OCI-LY3 (cell line): ENCODE data around the gene ZNF608.

Experiments used
- H2AFZ ChIP-seq: fragments of 200-600, 300-600 bp; shearing (Covaris generic); 2 replicates; pipeline ENCODE4 v1.6.0; 2014; ENCODE audit warnings: antibody characterized with exemption, low read depth, low read length
- H3K27ac ChIP-seq: fragments of 200-600, 300-600 bp; sonication (generic); 2 replicates; pipeline ENCODE4 v1.5.1; 2014; ENCODE audit warnings: mild to moderate bottlenecking, low read length, moderate library complexity, mixed read lengths
- H3K27me3 ChIP-seq: fragments of 200-600, 300-600 bp; sonication (generic); 2 replicates; pipeline ENCODE4 v1.6.1; 2014; ENCODE audit warnings: low read depth, low read length, mixed read lengths
- H3K36me3 ChIP-seq: fragments of 200-600, 300-600 bp; sonication (generic); replicated peaks from 2 replicates; pipeline ENCODE3; 2014; ENCODE audit warnings: low read depth, low read length, mixed read lengths
- H3K4me1 ChIP-seq: fragments of 300-600, 200-600 bp; sonication (generic); 2 replicates; pipeline ENCODE4 v1.6.1; 2014; ENCODE audit warnings: low read length, mixed read lengths
- H3K4me2 ChIP-seq: fragments of 200-600, 300-600 bp; sonication (generic); 2 replicates; pipeline ENCODE4 v1.6.1; 2014; ENCODE audit warnings: low read length, mixed read lengths
- H3K4me3 ChIP-seq: fragments of 300-600, 200-600 bp; sonication (generic); 2 replicates; pipeline ENCODE4 v1.5.1; 2014; ENCODE audit warnings: antibody characterized with exemption, mild to moderate bottlenecking, low read length, moderate library complexity
- H3K79me2 ChIP-seq: fragments of 300-600, 200-600 bp; shearing (Covaris generic); 2 replicates; pipeline ENCODE4 v1.6.1; 2014; ENCODE audit warnings: mild to moderate bottlenecking, low read length, mixed read lengths
- H3K9ac ChIP-seq: fragments of 300-600, 200-600 bp; shearing (Covaris generic); 2 replicates; pipeline ENCODE4 v1.6.0; 2014; ENCODE audit warnings: mild to moderate bottlenecking, low read length, moderate library complexity
- H3K9me3 ChIP-seq: fragments of 200-600, 300-600 bp; shearing (Covaris generic); 2 replicates; pipeline ENCODE4 v1.6.1; 2014; ENCODE audit warnings: low read length, mixed read lengths; ENCODE audit not compliant: insufficient read depth
- H4K20me1 ChIP-seq: fragments of 200-600, 300-600 bp; sonication (generic); 2 replicates; pipeline ENCODE4 v1.6.1; 2016; ENCODE audit warnings: low read length, mixed read lengths; ENCODE audit not compliant: insufficient read depth
- EZH2phosphoT487 ChIP-seq: fragments of 200-600 bp; shearing (Covaris generic); IDR thresholded peaks from 2 replicates; pipeline ENCODE4 v1.6.1; 2018; ENCODE audit warnings: antibody characterized with exemption, mixed run types, low read depth
- TF ChIP-seq, protein P1 (sequence below): fragments of 200-600, 300-600 bp; sonication (generic); IDR thresholded peaks from 2 replicates; pipeline ENCODE4 v1.5.1; 2014; ENCODE audit warnings: antibody characterized with exemption, low read length, low read depth

The ZNF608 gene, protein sequence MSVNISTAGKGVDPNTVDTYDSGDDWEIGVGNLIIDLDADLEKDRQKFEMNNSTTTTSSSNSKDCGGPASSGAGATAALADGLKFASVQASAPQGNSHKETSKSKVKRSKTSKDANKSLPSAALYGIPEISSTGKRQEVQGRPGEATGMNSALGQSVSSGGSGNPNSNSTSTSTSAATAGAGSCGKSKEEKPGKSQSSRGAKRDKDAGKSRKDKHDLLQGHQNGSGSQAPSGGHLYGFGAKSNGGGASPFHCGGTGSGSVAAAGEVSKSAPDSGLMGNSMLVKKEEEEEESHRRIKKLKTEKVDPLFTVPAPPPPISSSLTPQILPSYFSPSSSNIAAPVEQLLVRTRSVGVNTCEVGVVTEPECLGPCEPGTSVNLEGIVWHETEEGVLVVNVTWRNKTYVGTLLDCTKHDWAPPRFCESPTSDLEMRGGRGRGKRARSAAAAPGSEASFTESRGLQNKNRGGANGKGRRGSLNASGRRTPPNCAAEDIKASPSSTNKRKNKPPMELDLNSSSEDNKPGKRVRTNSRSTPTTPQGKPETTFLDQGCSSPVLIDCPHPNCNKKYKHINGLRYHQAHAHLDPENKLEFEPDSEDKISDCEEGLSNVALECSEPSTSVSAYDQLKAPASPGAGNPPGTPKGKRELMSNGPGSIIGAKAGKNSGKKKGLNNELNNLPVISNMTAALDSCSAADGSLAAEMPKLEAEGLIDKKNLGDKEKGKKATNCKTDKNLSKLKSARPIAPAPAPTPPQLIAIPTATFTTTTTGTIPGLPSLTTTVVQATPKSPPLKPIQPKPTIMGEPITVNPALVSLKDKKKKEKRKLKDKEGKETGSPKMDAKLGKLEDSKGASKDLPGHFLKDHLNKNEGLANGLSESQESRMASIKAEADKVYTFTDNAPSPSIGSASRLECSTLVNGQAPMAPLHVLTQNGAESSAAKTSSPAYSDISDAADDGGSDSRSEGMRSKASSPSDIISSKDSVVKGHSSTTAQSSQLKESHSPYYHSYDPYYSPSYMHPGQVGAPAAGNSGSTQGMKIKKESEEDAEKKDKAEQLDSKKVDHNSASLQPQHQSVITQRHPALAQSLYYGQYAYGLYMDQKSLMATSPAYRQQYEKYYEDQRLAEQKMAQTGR (N-terminal part only)

GRCh38 chr5:124745928-124746915 is at the start of gene ZNF608:
ZNF608 (minus strand) TSS chr5:124746639; CDS start chr5:124744989, 1,650 bp downstream.
- Histone ChIP-seq H3K36me3 (no peaks in the 10 kb centered on the region), H3K4me3 (peak within 1 kb of the TSS; percentile 87), H3K4me1 (peaks cover 38% of the 10 kb centered on the region), H3K79me2 (no peaks in the 10 kb centered on the region), H3K9me3 (no peaks in the 10 kb centered on the region), H3K27me3 (no peaks in the 10 kb centered on the region), H3K27ac (peak within 1 kb of the TSS; percentile 95), H3K9ac (peak within 1 kb of the TSS; percentile 98), H4K20me1 (no peaks in the 10 kb centered on the region), H3K4me2 (peak within 1 kb of the TSS; percentile 97), H2AFZ (peak within 1 kb of the TSS; percentile 84)
- TF ChIP-seq EZH2phosphoT487, result no peak
- TF ChIP-seq, protein P1, sequence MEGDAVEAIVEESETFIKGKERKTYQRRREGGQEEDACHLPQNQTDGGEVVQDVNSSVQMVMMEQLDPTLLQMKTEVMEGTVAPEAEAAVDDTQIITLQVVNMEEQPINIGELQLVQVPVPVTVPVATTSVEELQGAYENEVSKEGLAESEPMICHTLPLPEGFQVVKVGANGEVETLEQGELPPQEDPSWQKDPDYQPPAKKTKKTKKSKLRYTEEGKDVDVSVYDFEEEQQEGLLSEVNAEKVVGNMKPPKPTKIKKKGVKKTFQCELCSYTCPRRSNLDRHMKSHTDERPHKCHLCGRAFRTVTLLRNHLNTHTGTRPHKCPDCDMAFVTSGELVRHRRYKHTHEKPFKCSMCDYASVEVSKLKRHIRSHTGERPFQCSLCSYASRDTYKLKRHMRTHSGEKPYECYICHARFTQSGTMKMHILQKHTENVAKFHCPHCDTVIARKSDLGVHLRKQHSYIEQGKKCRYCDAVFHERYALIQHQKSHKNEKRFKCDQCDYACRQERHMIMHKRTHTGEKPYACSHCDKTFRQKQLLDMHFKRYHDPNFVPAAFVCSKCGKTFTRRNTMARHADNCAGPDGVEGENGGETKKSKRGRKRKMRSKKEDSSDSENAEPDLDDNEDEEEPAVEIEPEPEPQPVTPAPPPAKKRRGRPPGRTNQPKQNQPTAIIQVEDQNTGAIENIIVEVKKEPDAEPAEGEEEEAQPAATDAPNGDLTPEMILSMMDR, result no peak

DNA sequence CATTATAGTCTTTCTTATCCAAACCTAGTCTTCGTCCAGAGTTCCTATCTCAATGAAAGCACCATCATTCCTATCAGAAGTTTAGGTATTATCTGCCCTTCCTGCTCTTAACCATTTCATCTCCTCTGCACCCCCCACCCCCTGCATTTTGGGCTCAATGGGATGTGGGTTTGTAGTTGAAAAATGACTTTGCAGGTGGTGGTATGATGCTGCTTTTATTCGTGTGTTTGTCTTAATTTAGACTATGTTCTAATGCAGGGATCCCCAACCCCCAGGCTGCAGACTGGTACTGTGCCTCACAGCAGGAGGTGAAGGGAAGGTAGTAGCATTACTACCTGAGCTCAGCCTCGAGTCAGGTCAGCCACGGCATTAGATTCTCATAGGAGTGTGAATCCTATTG is 49.4 kb upstream of the ZNF608 start:
- H3K4me2 ChIP-seq, result peak overlapping the region; percentile 44
- no peak overlapping the region for H3K27ac ChIP-seq
- TF ChIP-seq EZH2phosphoT487, result no peak
- TF ChIP-seq, protein P1, result no peak
- no peaks in the 10 kb centered on the region for H4K20me1 ChIP-seq
- no peaks in the 10 kb centered on the region for H3K9me3 ChIP-seq
- no peak overlapping the region for H2AFZ ChIP-seq
- no peaks in the 10 kb centered on the region for H3K36me3 ChIP-seq
- no peaks in the 10 kb centered on the region for H3K27me3 ChIP-seq
- no peaks in the 10 kb centered on the region for H3K79me2 ChIP-seq
- peaks cover 40% of the 10 kb centered on the region for H3K4me1 ChIP-seq
- no peak overlapping the region for H3K4me3 ChIP-seq
- H3K9ac ChIP-seq, result no peak overlapping the region

DNA sequence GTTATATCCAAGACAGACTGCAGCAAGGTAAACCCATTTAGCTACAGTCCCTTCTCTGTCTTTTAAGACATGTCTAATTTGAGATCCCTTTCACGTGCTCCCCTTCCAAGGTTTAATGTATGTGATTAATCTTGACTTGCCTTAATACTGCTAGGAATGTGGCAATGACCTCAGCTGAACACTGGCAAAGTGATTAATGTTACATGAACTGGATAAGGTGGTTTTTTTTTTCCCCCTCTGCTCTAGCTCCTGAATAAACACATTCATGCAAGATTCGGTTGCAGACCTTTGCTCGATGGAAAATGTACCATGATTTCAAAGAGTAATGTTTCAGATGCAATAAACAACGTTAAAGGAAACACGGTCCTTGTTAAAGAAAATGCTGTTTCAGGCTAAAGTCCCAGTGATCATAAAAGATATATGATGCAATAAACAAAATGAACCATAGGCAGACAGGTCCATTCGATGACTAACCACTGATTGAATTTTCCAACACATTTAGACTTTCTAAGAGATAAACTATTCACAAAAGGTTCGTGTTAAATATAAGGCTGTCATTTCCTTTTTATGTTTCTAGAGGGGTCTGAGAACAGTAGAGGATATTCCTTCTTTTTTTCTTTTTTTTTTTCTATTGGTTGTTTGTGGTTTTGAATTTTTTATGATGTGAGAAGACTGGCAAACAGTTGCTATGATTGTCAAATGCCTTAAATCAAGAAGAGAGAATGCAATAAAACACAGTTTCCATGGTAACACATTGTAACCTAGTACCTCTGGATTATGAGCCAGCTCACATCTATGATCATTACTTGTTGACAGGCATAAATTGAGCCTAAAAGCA is 44.7 kb upstream of the ZNF608 start:
- Histone ChIP-seq H3K36me3 (no peaks in the 10 kb centered on the region), H3K27ac (no peak overlapping the region), H4K20me1 (no peaks in the 10 kb centered on the region), H3K27me3 (no peaks in the 10 kb centered on the region), H2AFZ (no peak overlapping the region), H3K4me1 (peaks cover 31% of the 10 kb centered on the region), H3K9me3 (no peaks in the 10 kb centered on the region), H3K4me2 (no peak overlapping the region), H3K79me2 (no peaks in the 10 kb centered on the region), H3K4me3 (no peak overlapping the region), H3K9ac (no peak overlapping the region)
- TF ChIP-seq, protein P1, result no peak
- TF ChIP-seq EZH2phosphoT487, result no peak
